GM12892 (cell line): ENCODE measurements around the gene EVA1B.

Experiments
- POLR2AphosphoS5 ChIP-seq: IDR thresholded peaks from 2 replicates; pipeline ENCODE4 v1.6.1; 2011; ENCODE audit warnings: low read depth, low read length, control low read depth
- TAF1 ChIP-seq: IDR thresholded peaks from 2 replicates; pipeline ENCODE4 v1.6.1; 2011; ENCODE audit warnings: low read depth, mild to moderate bottlenecking, control low read depth, low read length, borderline replicate concordance

DNA sequence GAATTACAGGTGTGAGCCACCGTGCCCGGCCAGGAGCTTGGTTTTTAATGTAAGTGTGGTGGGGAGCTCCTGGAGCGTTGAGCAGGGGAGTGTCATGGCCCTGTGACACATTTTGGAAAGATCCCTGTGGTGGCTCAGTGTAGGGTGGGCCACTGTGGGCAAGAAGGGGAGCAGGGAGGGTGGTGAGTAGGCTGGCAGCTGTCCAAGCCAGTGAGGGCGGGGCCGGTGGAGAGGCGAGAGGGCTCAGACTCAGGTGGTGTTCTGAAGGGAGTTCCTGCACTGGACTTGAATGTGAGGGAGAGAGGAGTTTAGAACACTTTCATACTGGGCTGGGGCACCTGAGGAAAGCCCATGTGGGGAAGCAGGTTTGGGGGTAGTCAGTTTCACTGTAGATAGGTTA lies 3.1 kb upstream of the EVA1B start:
- TF ChIP-seq TAF1 = no peak
- no peak for TF ChIP-seq POLR2AphosphoS5
